Endothelial cell of umbilical vein (primary cell): ENCODE data around the gene CYP4F22.

Experiments used
- EZH2 ChIP-seq: IDR thresholded peaks from 2 replicates; pipeline ENCODE4 v1.6.1; 2012; ENCODE audit warnings: borderline replicate concordance, low read depth, mild to moderate bottlenecking, moderate library complexity, low read length, inconsistent platforms; ENCODE audit not compliant: severe bottlenecking
- POLR2A ChIP-seq: IDR thresholded peaks from 2 replicates; pipeline ENCODE4 v1.6.1; 2012; ENCODE audit warnings: low read depth, mild to moderate bottlenecking, control low read depth, low read length
- TF ChIP-seq, protein P1 (sequence below): IDR thresholded peaks from 2 replicates; pipeline ENCODE4 v1.6.1; 2011; ENCODE audit not compliant: insufficient read depth, insufficient read length
- TF ChIP-seq, protein P2 (sequence below), 2 donors: IDR thresholded peaks; 1 replicate in 1 of 2; 2 replicates in 1 of 2; pipeline ENCODE4 v1.5.1; 2011; ENCODE audit warnings: low read length in 2 of 2, mild to moderate bottlenecking in 2 of 2, moderate library complexity in 2 of 2, control low read depth in 1 of 2, inconsistent platforms in 1 of 2, low read depth in 1 of 2; ENCODE audit not compliant: insufficient read depth in 1 of 2; ENCODE audit errors: extremely low read depth in 1 of 2

GRCh38 chr19:15549581-15549980, 41.3 kb downstream of the CYP4F22 start:
- TF ChIP-seq POLR2A (no peak), EZH2 (no peak)
- TF ChIP-seq, protein P1, sequence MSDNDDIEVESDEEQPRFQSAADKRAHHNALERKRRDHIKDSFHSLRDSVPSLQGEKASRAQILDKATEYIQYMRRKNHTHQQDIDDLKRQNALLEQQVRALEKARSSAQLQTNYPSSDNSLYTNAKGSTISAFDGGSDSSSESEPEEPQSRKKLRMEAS = no peak
- TF ChIP-seq, protein P2, sequence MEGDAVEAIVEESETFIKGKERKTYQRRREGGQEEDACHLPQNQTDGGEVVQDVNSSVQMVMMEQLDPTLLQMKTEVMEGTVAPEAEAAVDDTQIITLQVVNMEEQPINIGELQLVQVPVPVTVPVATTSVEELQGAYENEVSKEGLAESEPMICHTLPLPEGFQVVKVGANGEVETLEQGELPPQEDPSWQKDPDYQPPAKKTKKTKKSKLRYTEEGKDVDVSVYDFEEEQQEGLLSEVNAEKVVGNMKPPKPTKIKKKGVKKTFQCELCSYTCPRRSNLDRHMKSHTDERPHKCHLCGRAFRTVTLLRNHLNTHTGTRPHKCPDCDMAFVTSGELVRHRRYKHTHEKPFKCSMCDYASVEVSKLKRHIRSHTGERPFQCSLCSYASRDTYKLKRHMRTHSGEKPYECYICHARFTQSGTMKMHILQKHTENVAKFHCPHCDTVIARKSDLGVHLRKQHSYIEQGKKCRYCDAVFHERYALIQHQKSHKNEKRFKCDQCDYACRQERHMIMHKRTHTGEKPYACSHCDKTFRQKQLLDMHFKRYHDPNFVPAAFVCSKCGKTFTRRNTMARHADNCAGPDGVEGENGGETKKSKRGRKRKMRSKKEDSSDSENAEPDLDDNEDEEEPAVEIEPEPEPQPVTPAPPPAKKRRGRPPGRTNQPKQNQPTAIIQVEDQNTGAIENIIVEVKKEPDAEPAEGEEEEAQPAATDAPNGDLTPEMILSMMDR (IDR thresholded peaks at IDR 0.05; ENCODE audit: extremely low read depth in 1 of 2, insufficient read depth in 1 of 2, low read depth in 1 of 2, low read length in 2 of 2) = no peak
